ENCODE data around the gene ZBTB16. TPM values are rescaled to one million over a fixed set of nuclear protein-coding genes. Genes with fewer than 3 reads are reported as not detected.

The ZBTB16 gene
- total RNA-seq, 1 donor from 2014 or later: 64.8 TPM

Other genes with a start within 250 kb of the ZBTB16 start
- gene USP28, start 184.1 kb upstream of the ZBTB16 start, total RNA-seq: 136 TPM
- not detected for gene HTR3B, start 154.9 kb upstream of the ZBTB16 start, total RNA-seq
- gene HTR3A, start 84.6 kb upstream of the ZBTB16 start, total RNA-seq: not detected
- gene NNMT, start 236.7 kb downstream of the ZBTB16 start, total RNA-seq: 29.8 TPM

All from Right ventricle myocardium superior (tissue), 1 donor.